Uterus (tissue), 4 donors: ENCODE data around the gene SCN1B. TPM values are rescaled to one million over a fixed set of nuclear protein-coding genes. Genes with fewer than 3 reads are reported as not detected.

Source experiments
- DNase-seq, 2 donors: peaks; one replicate each; pipeline ENCODE4 v3.0.0-alpha.2; 2019 to 2020
- H3K27ac ChIP-seq, 2 donors: fragments of 200-600 bp; sonication (generic); 1 replicate in 1 of 2; 2 replicates in 1 of 2; pipeline ENCODE4 v1.5.1; 2016 to 2018
- H3K27me3 ChIP-seq, 2 donors: fragments of 200-600 bp; sonication (generic); one replicate each; pipeline ENCODE4 v1.5.1; 2018 to 2019; ENCODE audit warnings: control low read depth in 1 of 2
- H3K36me3 ChIP-seq, 2 donors: fragments of 200-600 bp; sonication (generic); one replicate each; pipeline ENCODE4 v1.5.1; 2019; ENCODE audit warnings: control low read depth in 1 of 2
- H3K4me1 ChIP-seq, 2 donors: fragments of 200-600 bp; sonication (generic); one replicate each; pipeline ENCODE4 v1.5.1; 2018 to 2019; ENCODE audit warnings: control low read depth in 1 of 2
- H3K4me3 ChIP-seq, 2 donors: fragments of 200-600 bp; sonication (generic); 1 replicate in 1 of 2; 2 replicates in 1 of 2; pipeline ENCODE4 v1.5.1; 2018 to 2019; ENCODE audit warnings: mild to moderate bottlenecking in 1 of 2
- H3K9me3 ChIP-seq, 2 donors: fragments of 200-600 bp; sonication (generic); one replicate each; pipeline ENCODE4 v1.5.1; 2019; ENCODE audit warnings: control low read depth in 1 of 2
- CTCF ChIP-seq, 4 experiments: fragments of 200-600 bp in 2 of 4; fragments of 450-650 bp in 2 of 4; sonication (generic) in 2 of 4; IDR thresholded peaks; one replicate each; pipeline ENCODE4 v1.5.1; 2016 to 2019; ENCODE audit warnings: antibody characterized with exemption in 4 of 4, mild to moderate bottlenecking in 2 of 4, moderate library complexity in 1 of 4
- POLR2A ChIP-seq, 2 donors: fragments of 450-650 bp; IDR thresholded peaks; one replicate each; pipeline ENCODE4 v1.6.1; 2016; ENCODE audit warnings: antibody characterized with exemption in 2 of 2, mild to moderate bottlenecking in 1 of 2, moderate library complexity in 1 of 2
- intact Hi-C: fragments of 100-400 bp; cut with DNase I; formaldehyde crosslinking; loops from one replicate; pipeline ENCODE4 v1.15.1; 2023; ENCODE audit warnings: low total_unique reads
- total RNA-seq, 4 donors: library from RNA; depleted of rRNA in 3 of 4; stranded (reverse); fragments of >200 nt in 3 of 4; gene quantifications; one replicate each; pipeline versions ENCODE4 v1.1.0 to v1.2.4, GENCODE V29; 2014 to 2023
- donor health status: DM: yes; HTN: yes; CAD: no.

SCN1B gene
- total RNA-seq, 4 donors from 2014 or later, result 0.26 to 15.2 (median 0.78) TPM

GRCh38 chr19:35029737-35030256, 473 bp upstream of the SCN1B start:
- Histone ChIP-seq H3K27me3 (no peaks in the 10 kb centered on the region), H3K27ac (peak overlapping the region in 1 of 2 donors; percentile 13), H3K9me3 (no peaks in the 10 kb centered on the region), H3K4me1 (peaks cover 0 to 5% of the 10 kb centered on the region in 2 donors), H3K36me3 (no peaks in the 10 kb centered on the region), H3K4me3 (peak overlapping the region; percentile 40 to 58)
- intact Hi-C loops, result no loop called here
- TF ChIP-seq CTCF (IDR thresholded peaks at IDR 0.05), result no peak
- TF ChIP-seq POLR2A (IDR thresholded peaks at IDR 0.05), result no peak
- DNase-seq, result no peak

GRCh38 chr19:35031072-35031881, 1.0 kb downstream of the SCN1B start:
- intact Hi-C loops, result no loop called here
- peak overlapping the region; percentile 22 to 63 for H3K27ac ChIP-seq

GRCh38 chr19:35032356-35032865, 2.1 kb downstream of the SCN1B start:
- peaks cover 0 to 5% of the 10 kb centered on the region in 2 donors for H3K4me1 ChIP-seq
- no peaks in the 10 kb centered on the region for H3K9me3 ChIP-seq
- H3K36me3 ChIP-seq, result no peaks in the 10 kb centered on the region
- no peak overlapping the region for H3K4me3 ChIP-seq
- TF ChIP-seq CTCF (IDR thresholded peaks at IDR 0.05) (no peak), POLR2A (IDR thresholded peaks at IDR 0.05) (no peak)
- no peak for DNase-seq
- intact Hi-C loops, result no loop called here
- H3K27ac ChIP-seq, result no peak overlapping the region
- H3K27me3 ChIP-seq, result no peaks in the 10 kb centered on the region

More at GRCh38 chr19:35031072-35031881, 1.0 kb downstream of the SCN1B start:
- H3K27me3 ChIP-seq, result no peaks in the 10 kb centered on the region
- no peaks in the 10 kb centered on the region for H3K9me3 ChIP-seq
- H3K4me3 ChIP-seq, result peak overlapping the region; percentile 40 to 58
- no peak for TF ChIP-seq POLR2A (IDR thresholded peaks at IDR 0.05)
- TF ChIP-seq CTCF (IDR thresholded peaks at IDR 0.05), result no peak
- peaks cover 0 to 5% of the 10 kb centered on the region in 2 donors for H3K4me1 ChIP-seq
- H3K36me3 ChIP-seq, result no peaks in the 10 kb centered on the region
- DNase-seq, result peak in 1 of 2 donors; percentile 49

DNA sequence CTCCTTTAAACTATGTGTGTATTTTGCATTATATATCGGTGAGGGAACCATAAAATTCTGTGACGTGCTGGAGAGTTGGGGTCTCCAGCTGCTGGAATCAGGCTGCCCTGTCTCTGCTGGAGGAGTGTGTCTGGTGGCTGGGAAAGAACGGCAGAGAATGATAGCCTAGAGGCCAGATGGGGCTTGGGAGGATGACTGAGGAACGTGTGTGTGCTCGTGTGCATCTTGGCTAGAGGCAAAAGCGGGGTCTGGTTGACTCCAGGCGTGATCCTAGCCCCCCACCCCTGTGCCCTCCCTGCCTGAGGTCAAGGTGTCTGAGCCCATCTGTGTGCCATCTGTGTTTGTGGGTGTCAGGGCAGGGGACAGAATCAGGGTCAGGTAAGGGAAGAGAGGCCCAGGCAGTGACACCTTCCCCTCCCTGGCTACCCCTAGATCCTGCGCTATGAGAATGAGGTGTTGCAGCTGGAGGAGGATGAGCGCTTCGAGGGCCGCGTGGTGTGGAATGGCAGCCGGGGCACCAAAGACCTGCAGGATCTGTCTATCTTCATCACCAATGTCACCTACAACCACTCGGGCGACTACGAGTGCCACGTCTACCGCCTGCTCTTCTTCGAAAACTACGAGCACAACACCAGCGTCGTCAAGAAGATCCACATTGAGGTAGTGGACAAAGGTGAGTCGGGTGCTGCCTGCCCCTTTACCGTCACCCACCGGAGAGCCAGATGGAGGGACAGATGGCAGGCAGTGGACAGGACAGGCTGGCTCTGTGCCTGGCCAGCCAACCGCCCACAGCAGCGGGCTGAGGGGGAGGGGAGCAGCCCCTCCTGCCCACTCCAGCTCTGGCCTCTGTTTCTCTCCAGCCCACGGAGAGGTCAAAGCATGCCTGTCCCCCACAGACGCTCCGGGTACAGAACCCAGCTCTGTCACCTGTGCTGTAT, 3.1 kb downstream of the SCN1B start:
- Histone ChIP-seq H3K27me3 (no peaks in the 10 kb centered on the region), H3K4me3 (no peak overlapping the region), H3K4me1 (peaks cover 0 to 5% of the 10 kb centered on the region in 2 donors), H3K27ac (no peak overlapping the region), H3K9me3 (no peaks in the 10 kb centered on the region), H3K36me3 (no peaks in the 10 kb centered on the region)
- TF ChIP-seq CTCF (IDR thresholded peaks at IDR 0.05) (no peak), POLR2A (IDR thresholded peaks at IDR 0.05) (no peak)
- DNase-seq, result no peak
- intact Hi-C loops, result no loop called here
